HepG2 (cell line): ENCODE results near the gene SMIM44. TPM values are rescaled to one million over a fixed set of nuclear protein-coding genes. Genes with fewer than 3 reads are reported as not detected.

Source experiments
- ATAC-seq: fragments of 200-7000 bp; cut with Tn5 transposase; 3 replicates; pipeline ENCODE4 v1.9.1; 2020; ENCODE audit warnings: mild to moderate bottlenecking, moderate library complexity
- BruUV-seq: library from RNA; stranded (reverse); fragments of 400-500 nt; replicated peaks from 2 replicates; lab custom pipeline; 2021; lab: Mats Ljungman, UMichigan
- CTCF ChIA-PET: fragments of 300-600 bp; formaldehyde crosslinking; extraction: SDS; loops from one replicate; lab custom pipeline; 2021; ENCODE audit warnings: low total read pairs, inconsistent platforms, low intra/inter-chr PET ratio; lab: Yijun Ruan, JAX
- POLR2A ChIA-PET: fragments of 350-600 bp; sonication (Branson Sonifier 250); formaldehyde crosslinking; loops from one replicate; lab custom pipeline; 2020; ENCODE audit warnings: antibody characterized with exemption, inconsistent platforms; lab: Yijun Ruan, JAX
- DNase-seq: peaks from one replicate; pipeline ENCODE4 v3.0.0-alpha.2; 2015; ENCODE audit warnings: low spot score
- FAIRE-seq: peaks from 3 replicates; lab custom pipeline; 2011; peaks lifted over from hg19 to GRCh38; lab: Jason Lieb, UNC
- H2AFZ ChIP-seq: one replicate; pipeline ENCODE4 v1.6.1; 2011; ENCODE audit warnings: low read length, inconsistent platforms
- H3K27ac ChIP-seq: fragments of 300-600 bp; 3 replicates; pipeline ENCODE4 v1.8.0; 2011; ENCODE audit warnings: mixed run types, mild to moderate bottlenecking, mixed read lengths, low read length, inconsistent platforms; ENCODE audit not compliant: insufficient read depth; ENCODE audit errors: extremely low read length
- H3K27me3 ChIP-seq, 2 experiments: fragments of 200-600 bp in 1 of 2; 2 replicates in 1 of 2; 3 replicates in 1 of 2; pipeline versions ENCODE4 v1.6.0 to v1.8.0; 2011; ENCODE audit warnings: low read length in 2 of 2, mild to moderate bottlenecking in 2 of 2, moderate library complexity in 2 of 2, inconsistent platforms in 1 of 2; ENCODE audit not compliant: insufficient read depth in 2 of 2, control insufficient read depth in 1 of 2
- H3K36me3 ChIP-seq, 2 experiments: fragments of 200-600 bp in 1 of 2; replicated peaks in 1 of 2; 2 replicates in 1 of 2; 3 replicates in 1 of 2; pipeline versions ENCODE4 v1.5.1 to v1.8.0; 2011; ENCODE audit warnings: low read length in 2 of 2, inconsistent platforms in 1 of 2; ENCODE audit not compliant: insufficient read depth in 2 of 2, control insufficient read depth in 1 of 2
- H3K4me1 ChIP-seq: 2 replicates; pipeline ENCODE4 v1.5.1; 2012; ENCODE audit warnings: low read length, inconsistent platforms; ENCODE audit not compliant: insufficient read depth
- H3K4me2 ChIP-seq: 2 replicates; pipeline ENCODE4 v1.6.0; 2011; ENCODE audit warnings: low read depth, low read length, inconsistent platforms
- H3K4me3 ChIP-seq, 3 experiments: fragments of 200-600 bp in 1 of 3; sonication (generic), shearing (Covaris generic) in 1 of 3; replicated peaks in 1 of 3; 2 replicates each; pipeline ENCODE4 v1.5.1; 2011 to 2016; ENCODE audit warnings: low read length in 3 of 3, inconsistent platforms in 2 of 3, low read depth in 2 of 3, mild to moderate bottlenecking in 2 of 3, control low read depth in 1 of 3, mixed read lengths in 1 of 3; ENCODE audit not compliant: insufficient read depth in 1 of 3
- H3K79me2 ChIP-seq: one replicate; pipeline ENCODE4 v1.6.1; 2011; ENCODE audit warnings: low read length, inconsistent platforms; ENCODE audit not compliant: insufficient read depth
- H3K9ac ChIP-seq: 2 replicates; pipeline ENCODE4 v1.6.0; 2011; ENCODE audit warnings: mild to moderate bottlenecking, low read depth, low read length, inconsistent platforms; ENCODE audit not compliant: insufficient read depth
- H3K9me3 ChIP-seq: 2 replicates; pipeline ENCODE4 v1.5.1; 2012; ENCODE audit warnings: mild to moderate bottlenecking, low read length
- H4K20me1 ChIP-seq: 2 replicates; pipeline ENCODE4 v1.6.0; 2011; ENCODE audit warnings: inconsistent platforms, mild to moderate bottlenecking, low read length, moderate library complexity; ENCODE audit not compliant: insufficient read depth
- AGO1 ChIP-seq: fragments of 200-400 bp; formaldehyde crosslinking; IDR thresholded peaks from 2 replicates; pipeline ENCODE4 v1.6.1; 2017; ENCODE audit warnings: mild to moderate bottlenecking, low read depth, low read length, moderate library complexity; ENCODE audit not compliant: poor library complexity, severe bottlenecking
- FOXO4 ChIP-seq: sonication (generic); formaldehyde crosslinking; conservative IDR thresholded peaks from 2 replicates; pipeline ENCODE4 v1.8.1; 2023; ENCODE audit warnings: missing genetic modification reagents
- HINFP ChIP-seq: sonication (generic); formaldehyde crosslinking; IDR thresholded peaks from 2 replicates; pipeline ENCODE4 v1.4.0; 2020; ENCODE audit warnings: low read depth, mild to moderate bottlenecking, missing genetic modification reagents
- KDM6A ChIP-seq: IDR thresholded peaks from 2 replicates; pipeline ENCODE4 v1.6.1; 2016; ENCODE audit warnings: low read depth
- RAD21 ChIP-seq: fragments of 450-650 bp; formaldehyde crosslinking; IDR thresholded peaks from 2 replicates; pipeline ENCODE4 v1.5.0; 2020; ENCODE audit warnings: mild to moderate bottlenecking
- RXRB ChIP-seq: IDR thresholded peaks from 2 replicates; pipeline ENCODE4 v1.6.1; 2016; ENCODE audit warnings: borderline replicate concordance, missing genetic modification reagents, missing compliant biosample characterization
- SAP130 ChIP-seq: IDR thresholded peaks from 2 replicates; pipeline ENCODE4 v1.6.1; 2016; ENCODE audit warnings: low read depth
- SMC3 ChIP-seq: IDR thresholded peaks from 2 replicates; pipeline ENCODE4 v1.6.1; 2011; ENCODE audit warnings: low read length, improper control_type of control experiment
- TARDBP ChIP-seq: sonication (generic); formaldehyde crosslinking; IDR thresholded peaks from 2 replicates; pipeline ENCODE4 v1.8.0; 2022; ENCODE audit warnings: mild to moderate bottlenecking, missing genetic modification reagents
- ZFYVE20 ChIP-seq: sonication (generic); formaldehyde crosslinking; IDR thresholded peaks from 2 replicates; pipeline ENCODE4 v1.8.0; 2023; ENCODE audit warnings: low read depth, mild to moderate bottlenecking, moderate library complexity, missing genetic modification reagents, borderline replicate concordance
- ZIK1 ChIP-seq: sonication (generic); formaldehyde crosslinking; IDR thresholded peaks from 2 replicates; pipeline ENCODE4 v1.5.0; 2020; ENCODE audit warnings: mild to moderate bottlenecking, low read depth, missing genetic modification reagents, borderline replicate concordance
- ZNF354B ChIP-seq: sonication (generic); formaldehyde crosslinking; IDR thresholded peaks from 2 replicates; pipeline ENCODE4 v1.8.0; 2022; ENCODE audit warnings: mild to moderate bottlenecking, missing genetic modification reagents
- ZNF687 ChIP-seq: sonication (generic); formaldehyde crosslinking; IDR thresholded peaks from 2 replicates; pipeline ENCODE4 v1.5.1; 2020; ENCODE audit warnings: mild to moderate bottlenecking, missing genetic modification reagents, moderate library complexity
- WGBS: methylation state at CpG from one replicate; pipeline ENCODE4 v1.1.6; 2017; ENCODE audit warnings: low lambda C conversion rate; 5-methylcytosine and 5-hydroxymethylcytosine counted together
- in situ Hi-C: cut with HindIII; loops from 2 replicates; pipeline ENCODE4 v1.10.0; 2017; ENCODE audit warnings: low pct_unique_long_range_greater_than_20kb; ENCODE audit not compliant: extremely low pct_ligation_motif_present
- intact Hi-C: fragments of 100-400 bp; cut with micrococcal nuclease; formaldehyde crosslinking; loops from one replicate; pipeline ENCODE4 v1.10.0; 2022; ENCODE audit not compliant: unreplicated experiment
- polyA plus RNA-seq, 8 experiments: library from polyadenylated mRNA; depleted of rRNA in 3 of 8; stranded (reverse) in 7 of 8; unstranded in 1 of 8; fragments of >200 nt; fragmentation: Illumina TruSeq in 4 of 8; extraction: Trizol in 4 of 8; gene quantifications; 2 replicates each; pipeline versions ENCODE4 v1.2.1 to v1.2.3, GENCODE V29; 2011 to 2016; ENCODE audit warnings: low read depth in 4 of 8, missing spikeins in 1 of 8, mixed read lengths in 1 of 8; ENCODE audit not compliant: insufficient read depth in 1 of 8
- total RNA-seq, 5 experiments: library from RNA; depleted of rRNA; stranded (reverse); fragments of >200 nt; fragmentation: Illumina TruSeq; extraction: Trizol; gene quantifications; 2 replicates each; pipeline ENCODE4 v1.2.3, GENCODE V29; 2016; ENCODE audit warnings: low read depth in 1 of 5
- TF ChIP-seq, protein P1 (sequence below): IDR thresholded peaks from 2 replicates; pipeline ENCODE4 v1.6.1; 2016; ENCODE audit warnings: low read depth, borderline replicate concordance
- TF ChIP-seq, protein P2 (sequence below): sonication (generic); formaldehyde crosslinking; IDR thresholded peaks from 2 replicates; pipeline ENCODE4 v1.5.0; 2020; ENCODE audit warnings: mild to moderate bottlenecking, missing genetic modification reagents, moderate library complexity

The SMIM44 gene
- total and polyA plus RNA-seq, 2 of the 13 experiments (the other 11 are each of a cell fraction or from before 2014, with no cell fraction given), result not detected

GRCh38 chr19:3440082-3440481, 43.2 kb downstream of the SMIM44 start:
- in situ Hi-C loops, result no loop called here
- peak; percentile 50 for DNase-seq
- Histone ChIP-seq H2AFZ (no peak overlapping the region), H4K20me1 (no peaks in the 10 kb centered on the region; the same call in 1 of the 2 replicates), H3K4me1 (peaks cover 22% of the 10 kb centered on the region), H3K79me2 (no peaks in the 10 kb centered on the region), H3K27ac (no peak overlapping the region), H3K9me3 (no peaks in the 10 kb centered on the region), H3K36me3 (peaks cover 3 to 8% of the 10 kb centered on the region in 2 experiments; a peak in 4 of 5 replicates), H3K4me3 (no peak overlapping the region), H3K27me3 (no peaks in the 10 kb centered on the region), H3K4me2 (no peak overlapping the region), H3K9ac (no peak overlapping the region)
- ATAC-seq, result peak; percentile 66
- FAIRE-seq, result peak; percentile 81
- ChIA-PET CTCF (interaction anchor here (1.2 to 2.8 kb wide), 4 partner anchors 33 to 135 kb away, joined by 3 to 16 read pairs (median 8); no protein-coding TSS in a partner anchor), POLR2A (no interaction called here)
- intact Hi-C loops, result loop anchor here (1.0 kb wide), 1 partner anchor 113 kb away; no protein-coding TSS in a partner anchor
- no TSS peak for BruUV-seq
- WGBS, result 67% methylated on average over 9 of the region's 13 CpGs
- TF ChIP-seq AGO1 (no peak), TARDBP (CRISPR knock-in tag) (no peak), ZNF687 (CRISPR knock-in tag) (peak; percentile 28; the same call in 1 of the 2 replicates), ZIK1 (no peak), ZFYVE20 (CRISPR knock-in tag) (no peak), SMC3 (peak; percentile 74), FOXO4 (CRISPR knock-in tag) (no peak), SAP130 (0 out of 2 replicates have a peak, but pooled peaks have one; percentile 14), HINFP (CRISPR knock-in tag) (no peak), RAD21 (peak; percentile 78), ZNF354B (CRISPR knock-in tag) (no peak), KDM6A (CRISPR knock-in tag) (no peak), RXRB (0 out of 2 replicates have a peak, but pooled peaks have one; percentile 18)
- TF ChIP-seq, protein P1, sequence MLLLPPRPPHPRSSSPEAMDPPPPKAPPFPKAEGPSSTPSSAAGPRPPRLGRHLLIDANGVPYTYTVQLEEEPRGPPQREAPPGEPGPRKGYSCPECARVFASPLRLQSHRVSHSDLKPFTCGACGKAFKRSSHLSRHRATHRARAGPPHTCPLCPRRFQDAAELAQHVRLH (CRISPR knock-in tag), result peak; percentile 63; the same call in 1 of the 2 replicates
- TF ChIP-seq, protein P2, sequence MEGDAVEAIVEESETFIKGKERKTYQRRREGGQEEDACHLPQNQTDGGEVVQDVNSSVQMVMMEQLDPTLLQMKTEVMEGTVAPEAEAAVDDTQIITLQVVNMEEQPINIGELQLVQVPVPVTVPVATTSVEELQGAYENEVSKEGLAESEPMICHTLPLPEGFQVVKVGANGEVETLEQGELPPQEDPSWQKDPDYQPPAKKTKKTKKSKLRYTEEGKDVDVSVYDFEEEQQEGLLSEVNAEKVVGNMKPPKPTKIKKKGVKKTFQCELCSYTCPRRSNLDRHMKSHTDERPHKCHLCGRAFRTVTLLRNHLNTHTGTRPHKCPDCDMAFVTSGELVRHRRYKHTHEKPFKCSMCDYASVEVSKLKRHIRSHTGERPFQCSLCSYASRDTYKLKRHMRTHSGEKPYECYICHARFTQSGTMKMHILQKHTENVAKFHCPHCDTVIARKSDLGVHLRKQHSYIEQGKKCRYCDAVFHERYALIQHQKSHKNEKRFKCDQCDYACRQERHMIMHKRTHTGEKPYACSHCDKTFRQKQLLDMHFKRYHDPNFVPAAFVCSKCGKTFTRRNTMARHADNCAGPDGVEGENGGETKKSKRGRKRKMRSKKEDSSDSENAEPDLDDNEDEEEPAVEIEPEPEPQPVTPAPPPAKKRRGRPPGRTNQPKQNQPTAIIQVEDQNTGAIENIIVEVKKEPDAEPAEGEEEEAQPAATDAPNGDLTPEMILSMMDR, result peak; percentile 79
